Vagina (tissue), 2 donors: ENCODE measurements around the gene AFF3.

Experiments
- CTCF ChIP-seq, 3 experiments: fragments of 450-650 bp in 2 of 3; fragments of 200-600 bp in 1 of 3; sonication (generic) in 1 of 3; IDR thresholded peaks; one replicate each; pipeline ENCODE4 v1.5.1; 2017 to 2019; ENCODE audit warnings: antibody characterized with exemption in 3 of 3, mild to moderate bottlenecking in 2 of 3, moderate library complexity in 2 of 3
- POLR2AphosphoS5 ChIP-seq, 2 donors: sonication (generic); formaldehyde crosslinking; IDR thresholded peaks; one replicate each; pipeline ENCODE4 v1.9.0; 2017; ENCODE audit warnings: antibody characterized with exemption in 2 of 2, mild to moderate bottlenecking in 2 of 2, low read depth in 1 of 2; ENCODE audit not compliant: insufficient read depth in 1 of 2

- TF ChIP-seq POLR2AphosphoS5 (IDR thresholded peaks at IDR 0.05; ENCODE audit: insufficient read depth in 1 of 2, low read depth in 1 of 2) (no peak), CTCF (IDR thresholded peaks at IDR 0.05) (no peak)
Measured at GRCh38 chr2:99982744-99983143, 159.6 kb downstream of the AFF3 start.
